Renal cortex interstitium (tissue), 11 donors: ENCODE results near the gene CDH3. TPM values are rescaled to one million over a fixed set of nuclear protein-coding genes. Genes with fewer than 3 reads are reported as not detected.

Experiments
- DNase-seq, 11 donors: peaks; one replicate each; pipeline ENCODE4 v3.0.0-alpha.2; 2013; ENCODE audit warnings: low read depth in 9 of 11, low spot score in 4 of 11; ENCODE audit errors: extremely low read depth in 1 of 11
- polyA plus RNA-seq, 3 donors: library from polyadenylated mRNA; unstranded; fragments of 120-200 nt; gene quantifications; one replicate each; pipeline ENCODE4 v1.2.1, GENCODE V29; 2013; ENCODE audit not compliant: insufficient read length in 3 of 3

CDH3 gene
- polyA plus RNA-seq, 3 donors = 55.9 to 63.0 (median 60.3) TPM

DNA sequence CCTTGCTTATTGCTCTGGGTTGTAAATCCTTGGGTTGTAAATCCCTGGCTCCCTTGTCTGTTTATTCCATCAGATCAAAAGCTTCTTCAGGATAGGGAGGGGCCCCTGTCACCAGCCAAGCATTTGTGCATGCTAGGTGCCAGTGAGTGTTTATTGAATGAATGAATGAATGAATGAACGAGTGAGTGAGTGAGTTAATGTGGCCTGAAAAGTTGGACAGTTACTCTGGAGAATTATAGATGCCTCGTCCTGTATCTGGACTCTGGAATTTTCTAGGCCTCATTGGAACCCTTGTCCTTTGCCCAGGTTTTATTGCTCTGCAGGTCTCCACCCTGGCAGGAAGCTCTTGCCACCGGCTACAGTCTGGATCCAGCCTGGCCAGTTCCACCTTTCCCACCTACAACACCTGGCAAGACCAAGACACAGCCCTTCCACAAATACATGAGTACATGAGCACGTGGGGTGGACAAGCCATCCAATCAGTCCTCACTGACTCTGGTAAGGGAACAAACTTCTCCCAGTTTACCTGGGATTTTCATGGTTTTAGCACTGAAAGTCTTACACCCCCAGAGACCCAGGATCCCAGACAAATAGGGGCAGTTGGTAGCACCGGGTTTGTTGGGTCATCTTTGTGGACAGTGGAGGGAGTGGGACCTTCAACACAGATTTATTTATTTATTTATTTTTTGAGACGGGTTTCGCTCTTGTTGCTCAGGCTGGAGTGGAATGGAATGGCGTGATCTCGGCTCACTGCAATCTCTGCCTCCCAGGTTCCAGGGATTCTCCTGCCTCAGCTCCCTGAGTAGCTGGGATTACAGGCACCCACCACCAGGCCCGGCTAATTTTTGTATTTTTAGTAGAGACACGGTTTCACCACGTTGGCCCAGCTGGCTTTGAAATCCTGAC lies 77.3 kb downstream of the CDH3 start:
- DNase-seq = no peak

DNA sequence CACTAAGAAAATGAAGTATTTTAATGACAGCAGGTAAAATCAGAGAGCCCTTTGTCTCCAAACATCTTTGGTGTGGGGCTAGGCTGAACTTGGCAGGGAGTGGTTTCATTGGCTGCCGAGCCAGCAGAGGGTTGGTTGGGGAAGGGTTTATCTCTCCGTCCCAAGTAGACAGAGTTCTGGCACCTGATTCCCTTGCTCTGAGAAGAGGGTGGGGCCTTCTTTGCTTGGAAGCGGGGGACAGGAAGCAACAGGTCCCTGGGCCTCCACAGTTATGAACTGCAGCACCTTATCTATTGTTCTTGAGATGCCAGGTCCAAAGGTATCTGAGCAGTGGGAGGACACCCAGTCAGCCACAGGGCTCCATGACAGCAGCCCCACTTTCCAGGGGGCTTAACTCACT lies 79.7 kb downstream of the CDH3 start:
- DNase-seq = no peak

DNA sequence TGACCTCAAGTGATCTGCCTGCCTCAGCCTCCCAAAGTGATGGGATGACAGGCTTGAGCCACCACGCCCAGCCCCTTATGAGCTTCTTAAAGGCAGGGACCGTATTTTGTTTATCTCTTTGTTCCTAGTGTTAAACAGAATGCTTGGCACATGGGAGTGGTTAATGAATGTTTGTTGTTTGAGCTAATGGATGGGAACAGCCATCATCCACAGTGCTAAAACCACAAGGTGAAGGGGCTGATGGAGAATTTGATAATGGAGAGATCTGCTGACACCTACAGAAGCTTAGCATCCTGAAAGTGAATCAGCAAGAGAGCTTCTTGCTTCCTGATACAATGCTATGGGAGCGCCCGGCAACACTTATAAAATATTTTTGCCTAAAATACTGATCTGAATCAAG lies 83.4 kb downstream of the CDH3 start:
- no peak for DNase-seq

DNA sequence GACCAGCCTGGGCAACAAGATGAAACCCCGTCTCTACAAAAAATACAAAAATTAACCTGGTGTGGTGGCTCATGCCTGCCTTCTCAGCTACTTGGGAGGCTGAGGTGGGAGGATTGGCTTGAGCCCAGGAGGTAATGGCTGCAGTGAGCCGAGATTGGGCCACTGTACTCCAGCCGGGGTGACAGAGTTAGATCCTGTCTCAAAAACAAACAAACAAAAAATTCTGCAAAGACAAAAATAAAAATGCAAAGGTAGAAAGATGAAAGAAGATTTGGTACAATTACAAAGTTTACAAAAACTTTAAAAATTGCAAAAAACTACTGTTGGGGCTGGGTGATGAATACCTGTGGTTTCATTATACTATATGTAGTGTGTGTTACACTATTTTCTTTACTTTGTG lies 86.5 kb downstream of the CDH3 start:
- DNase-seq = no peak

DNA sequence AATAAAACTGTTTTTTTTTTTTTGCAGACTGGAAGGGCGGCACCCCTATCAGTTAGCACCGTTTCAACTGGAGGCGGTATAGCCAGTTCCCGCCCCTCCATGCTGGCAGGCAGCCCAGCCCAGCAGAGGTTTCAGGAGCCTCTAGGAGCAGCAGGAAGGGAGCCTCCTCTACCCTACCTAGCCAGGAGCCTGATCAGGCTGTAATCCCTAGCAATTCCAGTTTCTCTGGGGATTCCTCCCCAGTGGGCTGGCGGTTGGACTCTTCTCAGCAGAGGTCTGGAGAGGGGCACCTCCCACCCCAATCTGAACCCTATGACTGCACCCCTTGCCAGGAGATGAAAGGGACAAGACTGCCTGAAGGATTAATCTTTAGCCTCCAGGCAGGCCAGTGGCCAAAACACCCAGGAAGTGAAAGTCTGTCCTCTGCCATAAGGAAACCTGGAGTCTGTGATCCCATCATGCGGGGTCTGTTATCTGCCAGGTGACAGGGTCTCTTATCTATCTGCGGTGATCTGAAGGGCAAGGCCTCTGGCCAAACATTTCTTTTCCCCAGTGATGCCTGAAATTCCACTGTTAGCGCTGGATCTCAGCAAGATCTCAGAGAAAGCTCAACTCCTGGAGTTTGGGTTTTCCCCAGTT lies 87.1 kb downstream of the CDH3 start:
- no peak for DNase-seq

DNA sequence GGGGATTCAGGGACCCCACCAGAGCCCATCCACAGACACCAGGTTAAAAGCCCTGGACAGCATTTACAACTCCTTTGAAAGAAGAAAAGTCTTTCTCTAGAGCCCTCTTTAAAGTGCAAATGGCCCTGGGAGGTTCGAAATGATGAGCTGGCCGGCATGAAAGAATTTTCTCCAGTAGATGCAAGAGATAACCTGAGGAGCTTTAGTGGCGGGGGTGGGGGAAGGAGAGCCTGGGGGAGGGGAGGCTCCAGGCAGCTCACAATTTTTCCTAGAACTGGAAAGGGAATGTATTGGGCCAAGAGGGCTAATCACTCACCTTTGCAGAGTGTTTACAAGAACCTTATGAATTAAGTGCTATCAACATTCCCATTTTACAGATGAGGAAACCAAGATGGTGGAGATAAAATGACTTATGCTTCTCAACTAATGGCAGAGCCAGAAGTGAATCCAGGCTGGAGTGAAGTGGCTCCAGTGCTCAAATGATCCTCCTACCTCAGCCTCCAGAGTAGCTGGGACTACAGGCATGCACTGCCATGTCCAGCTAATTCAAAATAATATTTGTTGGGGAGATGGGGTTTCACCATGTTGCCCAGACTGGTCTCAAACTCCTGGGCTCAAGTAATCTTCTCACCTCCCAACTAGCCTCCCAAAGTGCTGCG lies 87.8 kb downstream of the CDH3 start:
- DNase-seq = no peak

DNA sequence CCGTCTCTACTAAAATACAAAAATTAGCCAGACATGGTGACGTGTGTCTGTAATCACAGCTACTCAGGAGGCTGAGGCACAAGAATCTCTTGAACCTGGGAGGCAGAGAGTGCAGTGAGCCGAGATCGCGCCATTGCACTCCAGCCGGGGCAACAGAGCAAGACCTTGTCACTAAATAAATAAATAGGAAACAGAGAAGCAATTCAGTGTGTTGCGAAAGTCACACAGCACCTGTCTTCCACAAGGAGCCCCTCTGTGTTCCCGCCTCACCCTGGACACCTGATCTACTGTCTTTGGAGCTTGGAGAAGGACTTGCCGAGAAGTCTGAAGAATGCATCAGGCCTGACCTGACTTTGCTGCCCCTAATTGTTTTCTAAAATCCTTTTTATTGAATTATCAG lies 88.5 kb downstream of the CDH3 start:
- no peak for DNase-seq

DNA sequence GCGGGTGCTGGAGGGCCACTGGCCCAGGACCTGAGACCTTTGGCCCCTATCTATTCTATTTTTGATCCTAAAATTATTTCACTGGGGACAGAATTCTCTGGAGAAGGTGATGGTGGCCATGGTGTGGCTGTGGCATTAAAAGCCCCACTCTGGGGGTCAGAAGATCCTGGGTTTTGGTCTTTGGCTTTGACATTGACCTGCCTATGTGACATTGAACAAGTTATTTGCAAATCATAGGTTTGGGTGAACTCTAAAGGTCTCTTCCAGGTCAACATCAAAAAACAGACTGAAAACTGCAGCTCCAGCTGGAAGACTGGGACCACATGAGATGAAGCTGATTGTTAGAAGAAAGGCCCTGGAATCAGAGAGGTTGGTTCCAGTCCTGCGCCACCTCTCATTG lies 89.7 kb downstream of the CDH3 start:
- DNase-seq = no peak

DNA sequence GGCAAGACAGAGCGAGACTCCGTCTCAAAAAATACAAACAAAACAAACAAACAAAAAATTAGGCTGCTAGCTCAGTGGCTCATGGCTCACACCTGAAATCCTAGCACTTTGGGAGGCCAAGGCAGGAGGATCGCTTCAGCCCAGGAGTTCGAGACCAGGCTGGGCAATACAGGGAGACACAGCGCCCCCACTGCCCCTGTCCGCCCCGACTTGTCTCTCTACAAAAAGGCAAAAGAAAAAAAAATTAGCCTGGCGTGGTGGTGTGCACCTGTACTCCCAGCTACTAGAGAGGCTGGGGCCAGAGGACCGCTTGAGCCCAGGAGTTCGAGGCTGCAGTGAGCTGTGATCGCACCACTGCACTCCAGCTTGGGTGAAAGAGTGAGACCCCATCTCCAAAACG lies 91.5 kb downstream of the CDH3 start:
- DNase-seq = no peak

DNA sequence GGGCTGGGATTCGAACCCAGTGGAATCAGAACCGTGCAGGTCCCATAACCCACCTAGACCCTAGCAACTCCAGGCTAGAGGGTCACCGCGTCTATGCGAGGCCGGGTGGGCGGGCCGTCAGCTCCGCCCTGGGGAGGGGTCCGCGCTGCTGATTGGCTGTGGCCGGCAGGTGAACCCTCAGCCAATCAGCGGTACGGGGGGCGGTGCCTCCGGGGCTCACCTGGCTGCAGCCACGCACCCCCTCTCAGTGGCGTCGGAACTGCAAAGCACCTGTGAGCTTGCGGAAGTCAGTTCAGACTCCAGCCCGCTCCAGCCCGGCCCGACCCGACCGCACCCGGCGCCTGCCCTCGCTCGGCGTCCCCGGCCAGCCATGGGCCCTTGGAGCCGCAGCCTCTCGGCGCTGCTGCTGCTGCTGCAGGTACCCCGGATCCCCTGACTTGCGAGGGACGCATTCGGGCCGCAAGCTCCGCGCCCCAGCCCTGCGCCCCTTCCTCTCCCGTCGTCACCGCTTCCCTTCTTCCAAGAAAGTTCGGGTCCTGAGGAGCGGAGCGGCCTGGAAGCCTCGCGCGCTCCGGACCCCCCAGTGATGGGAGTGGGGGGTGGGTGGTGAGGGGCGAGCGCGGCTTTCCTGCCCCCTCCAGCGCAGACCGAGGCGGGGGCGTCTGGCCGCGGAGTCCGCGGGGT lies 92.1 kb downstream of the CDH3 start, which contains the start of gene CDH1:
TSS of gene CDH1 (plus strand) at position 247 of the 684 bp plus-strand sequence. CDS start at position 371, 124 bp downstream.
- peak in 2 of 11 donors; percentile 55 to 63 for DNase-seq

DNA sequence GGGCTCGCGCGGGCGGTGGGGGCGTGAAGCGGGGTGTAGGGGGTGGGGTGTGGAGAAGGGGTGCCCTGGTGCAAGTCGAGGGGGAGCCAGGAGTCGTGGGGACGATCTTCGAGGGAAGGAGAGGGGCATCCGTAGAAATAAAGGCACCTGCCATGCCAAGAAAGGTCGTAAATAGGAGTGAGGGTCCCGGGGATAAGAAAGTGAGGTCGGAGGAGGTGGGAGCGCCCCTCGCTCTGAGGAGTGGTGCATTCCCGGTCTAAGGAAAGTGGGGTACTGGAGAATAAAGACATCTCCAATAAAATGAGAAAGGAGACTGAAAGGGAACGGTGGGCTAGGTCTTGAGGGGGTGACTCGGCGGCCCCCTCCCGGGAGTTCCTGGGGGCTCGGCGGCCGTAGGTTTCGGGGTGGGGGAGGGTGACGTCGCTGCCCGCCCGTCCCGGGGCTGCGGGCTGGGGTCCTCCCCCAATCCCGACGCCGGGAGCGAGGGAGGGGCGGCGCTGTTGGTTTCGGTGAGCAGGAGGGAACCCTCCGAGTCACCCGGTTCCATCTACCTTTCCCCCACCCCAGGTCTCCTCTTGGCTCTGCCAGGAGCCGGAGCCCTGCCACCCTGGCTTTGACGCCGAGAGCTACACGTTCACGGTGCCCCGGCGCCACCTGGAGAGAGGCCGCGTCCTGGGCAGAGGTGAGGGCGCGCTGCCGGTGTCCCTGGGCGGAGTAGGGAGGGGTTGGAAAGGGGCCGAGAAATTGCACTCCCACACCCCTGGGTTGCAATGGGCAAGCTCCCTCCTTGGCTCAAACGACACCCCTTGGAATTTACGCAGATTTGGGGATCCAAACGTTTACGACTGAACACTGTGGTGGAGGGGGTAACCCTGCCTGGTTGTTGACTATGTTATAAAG lies 92.9 kb downstream of the CDH3 start:
- DNase-seq = no peak

DNA sequence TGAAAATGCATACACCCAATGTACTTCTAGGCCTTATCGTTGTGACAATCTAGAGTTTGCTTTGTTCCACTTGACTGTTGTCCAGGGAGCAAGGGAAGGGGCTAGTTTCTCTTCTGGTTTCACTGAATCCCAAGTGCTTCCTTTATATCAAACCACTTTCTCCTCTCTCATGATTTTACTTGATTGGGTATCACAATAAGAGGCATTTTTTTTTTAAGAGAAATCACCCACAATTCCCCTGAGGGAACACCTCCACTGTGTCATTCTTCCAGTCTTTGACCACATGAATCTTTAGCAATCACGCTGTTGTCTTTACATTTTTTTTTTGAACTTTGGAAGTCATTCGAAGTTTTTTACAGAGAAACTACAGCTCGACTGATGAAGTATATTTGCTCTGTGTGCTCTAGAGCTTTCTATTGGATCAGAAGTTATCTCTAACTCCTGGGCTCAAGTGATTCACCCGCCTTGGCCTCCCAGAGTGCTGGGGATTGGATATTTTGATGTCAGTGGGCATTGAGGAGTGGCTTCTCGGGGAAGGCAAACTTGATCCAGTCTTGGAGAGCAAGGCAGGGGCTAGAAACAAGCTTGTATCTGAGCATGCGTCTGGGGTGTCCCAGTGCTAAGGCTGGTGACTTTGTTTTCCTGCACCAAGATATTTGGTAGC lies 95.0 kb downstream of the CDH3 start:
- no peak for DNase-seq

DNA sequence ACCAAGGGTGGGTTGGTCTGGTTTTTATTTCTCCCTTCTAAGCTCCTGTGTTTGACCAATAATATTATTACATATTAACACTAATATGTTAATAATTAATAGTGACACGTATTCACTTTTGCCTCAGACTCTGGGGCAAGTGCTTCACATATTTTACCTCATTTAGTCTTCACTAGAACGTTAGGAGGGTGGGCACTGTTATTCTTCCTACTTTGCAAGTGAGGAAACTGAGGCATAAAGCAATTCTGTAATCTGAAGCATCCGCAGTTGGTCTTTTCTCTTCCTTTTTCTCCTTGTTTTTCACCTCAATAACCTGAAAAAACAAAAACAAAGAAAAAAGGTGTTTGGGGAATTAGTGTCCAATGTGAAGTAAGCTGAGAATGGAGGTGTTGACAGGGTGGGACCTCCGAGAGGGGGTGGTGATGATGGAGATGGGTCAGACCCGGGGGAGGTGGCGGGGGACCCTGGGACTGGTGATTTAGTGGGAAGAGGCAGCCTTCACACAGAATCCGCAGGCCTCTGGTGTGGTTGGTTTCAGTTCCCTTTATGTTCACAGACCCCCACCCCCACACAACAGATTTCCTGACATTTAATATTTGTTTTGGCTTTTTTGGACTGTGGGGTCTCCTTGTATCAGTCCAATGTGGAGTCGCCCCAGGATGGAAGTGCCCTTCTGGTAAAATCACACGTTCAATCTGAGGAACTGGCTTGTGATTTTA lies 95.7 kb downstream of the CDH3 start:
- no peak for DNase-seq

DNA sequence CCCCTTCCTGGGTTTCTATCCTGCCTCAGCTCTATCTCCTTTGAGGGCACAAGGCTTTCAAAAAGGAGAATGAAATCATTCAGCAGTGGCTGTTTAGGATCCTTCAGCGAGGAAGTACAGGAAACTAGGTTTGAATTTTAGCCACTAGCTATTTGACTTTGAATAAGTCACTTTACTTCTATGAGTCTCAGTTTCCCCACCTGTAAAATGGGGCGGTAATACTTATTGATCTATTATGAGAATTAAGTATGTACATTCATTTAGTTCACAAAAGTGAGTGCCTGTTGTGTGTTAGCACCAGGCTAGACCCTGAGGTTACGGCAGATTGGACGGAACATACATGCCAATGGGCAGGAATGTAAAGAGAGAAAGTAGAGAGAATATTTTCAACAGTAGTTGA lies 98.6 kb downstream of the CDH3 start:
- no peak for DNase-seq

DNA sequence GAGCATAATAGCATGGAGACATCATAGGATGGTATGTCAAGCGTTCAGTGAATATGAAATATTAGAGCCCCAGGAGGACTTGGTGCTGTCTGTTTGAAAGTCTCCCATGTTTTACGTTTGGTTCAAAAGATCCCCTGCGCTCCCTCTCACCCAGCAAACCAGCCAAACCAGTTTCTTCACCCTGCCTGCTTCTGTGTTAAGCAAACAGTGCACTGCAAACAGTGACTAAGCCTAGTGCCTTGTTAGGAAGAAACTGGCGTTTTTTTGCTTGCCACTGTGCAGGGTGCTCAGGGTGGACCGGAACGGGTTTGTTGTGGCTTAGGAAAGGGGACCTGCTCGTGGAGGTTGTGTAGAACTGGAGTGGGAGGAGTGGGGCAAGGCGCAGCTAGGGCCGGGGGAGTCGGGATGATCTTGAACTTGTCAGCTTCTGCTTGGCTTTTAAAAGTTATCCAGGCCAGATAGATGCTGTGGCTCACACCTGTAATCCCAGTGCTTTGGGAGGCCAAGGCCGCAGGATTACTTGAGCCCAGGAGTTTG lies 99.7 kb downstream of the CDH3 start:
- peak in 4 of 11 donors; percentile 45 to 77 (median 56) for DNase-seq

DNA sequence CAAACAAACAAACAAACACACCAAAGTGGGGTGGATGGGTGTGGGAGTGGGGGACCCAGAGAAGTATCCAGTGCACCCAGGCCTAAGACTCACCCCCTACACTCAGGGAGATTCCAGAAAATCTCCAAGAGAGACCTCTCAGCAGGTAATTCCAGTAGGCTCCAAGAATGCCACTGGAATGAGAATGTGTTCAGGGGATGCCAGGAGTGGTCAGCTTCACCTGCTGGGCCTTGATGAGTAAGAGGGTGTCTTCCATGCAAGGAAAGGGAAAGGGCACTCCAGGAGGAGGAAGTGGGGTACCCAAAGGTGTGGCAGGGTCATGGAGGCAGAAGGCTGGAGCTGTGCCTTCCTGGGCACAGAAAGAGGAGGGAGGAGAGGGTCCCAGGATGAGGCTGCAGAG lies 101.8 kb downstream of the CDH3 start:
- DNase-seq = no peak

DNA sequence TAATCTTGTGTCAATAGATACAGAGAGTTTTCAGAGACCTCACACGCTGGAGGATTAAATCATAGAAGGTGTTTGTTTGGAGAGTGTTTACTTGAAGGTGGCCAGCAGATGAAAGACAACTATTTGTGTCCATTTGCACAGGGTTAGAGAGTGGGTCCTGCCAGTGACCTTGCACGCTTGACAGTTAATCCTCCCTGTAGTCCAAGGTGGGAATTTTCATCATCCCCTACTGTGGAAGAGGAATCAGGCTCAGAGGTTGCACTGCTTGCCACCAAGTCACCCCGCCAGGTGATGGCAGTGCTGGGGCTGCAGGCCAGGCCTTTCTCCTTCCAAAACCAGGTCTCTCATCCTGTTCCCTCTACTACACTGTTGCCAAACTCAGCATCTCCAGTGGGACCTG lies 104.3 kb downstream of the CDH3 start:
- DNase-seq = no peak
